Suppressor macrophage treated with lipopolysaccharide for 1 hour (primary cell): ENCODE data around the gene ARFIP1.
"Not testable (repeated sequence)": the region's sequence is repeated elsewhere in the genome, so short reads cannot be mapped to it uniquely, and the experiment has no call there.

Experiments
- DNase-seq, 3 donors: peaks; one replicate each; pipeline ENCODE4 v3.0.0-alpha.2; 2020 to 2022

ARFIP1 gene, protein sequence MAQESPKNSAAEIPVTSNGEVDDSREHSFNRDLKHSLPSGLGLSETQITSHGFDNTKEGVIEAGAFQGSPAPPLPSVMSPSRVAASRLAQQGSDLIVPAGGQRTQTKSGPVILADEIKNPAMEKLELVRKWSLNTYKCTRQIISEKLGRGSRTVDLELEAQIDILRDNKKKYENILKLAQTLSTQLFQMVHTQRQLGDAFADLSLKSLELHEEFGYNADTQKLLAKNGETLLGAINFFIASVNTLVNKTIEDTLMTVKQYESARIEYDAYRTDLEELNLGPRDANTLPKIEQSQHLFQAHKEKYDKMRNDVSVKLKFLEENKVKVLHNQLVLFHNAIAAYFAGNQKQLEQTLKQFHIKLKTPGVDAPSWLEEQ

GRCh38 chr4:152779513-152780266 is at the start of gene ARFIP1, which contains the start of gene TIGD4:
TSS of gene ARFIP1 (plus strand) at chr4:152779954. CDS start at chr4:152829634, 49,680 bp downstream.
TSS of gene TIGD4 (minus strand) at chr4:152779730. CDS start at chr4:152771004, 8,726 bp downstream.
- DNase-seq, result peak; percentile 97

DNA sequence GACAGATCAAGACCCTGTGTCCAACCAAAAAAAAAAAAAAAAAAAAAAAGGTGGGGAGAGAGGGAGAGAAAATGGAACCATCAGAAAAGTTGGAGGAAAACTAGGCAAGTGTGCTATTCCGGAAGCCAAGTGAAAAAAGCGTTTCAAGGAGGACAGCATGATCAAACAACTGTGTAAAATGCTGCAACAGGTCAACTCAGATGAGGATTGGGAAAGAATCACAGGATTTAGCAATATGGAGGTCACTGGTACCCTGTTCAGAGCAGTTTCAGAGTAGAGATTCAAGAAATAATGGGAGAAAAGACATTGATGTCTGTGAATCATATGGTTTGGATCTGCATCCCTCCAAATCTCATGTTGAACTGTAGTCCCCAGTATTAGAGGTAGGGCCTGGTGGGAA is 47.8 kb upstream of the ARFIP1 start:
- DNase-seq, result no peak

DNA sequence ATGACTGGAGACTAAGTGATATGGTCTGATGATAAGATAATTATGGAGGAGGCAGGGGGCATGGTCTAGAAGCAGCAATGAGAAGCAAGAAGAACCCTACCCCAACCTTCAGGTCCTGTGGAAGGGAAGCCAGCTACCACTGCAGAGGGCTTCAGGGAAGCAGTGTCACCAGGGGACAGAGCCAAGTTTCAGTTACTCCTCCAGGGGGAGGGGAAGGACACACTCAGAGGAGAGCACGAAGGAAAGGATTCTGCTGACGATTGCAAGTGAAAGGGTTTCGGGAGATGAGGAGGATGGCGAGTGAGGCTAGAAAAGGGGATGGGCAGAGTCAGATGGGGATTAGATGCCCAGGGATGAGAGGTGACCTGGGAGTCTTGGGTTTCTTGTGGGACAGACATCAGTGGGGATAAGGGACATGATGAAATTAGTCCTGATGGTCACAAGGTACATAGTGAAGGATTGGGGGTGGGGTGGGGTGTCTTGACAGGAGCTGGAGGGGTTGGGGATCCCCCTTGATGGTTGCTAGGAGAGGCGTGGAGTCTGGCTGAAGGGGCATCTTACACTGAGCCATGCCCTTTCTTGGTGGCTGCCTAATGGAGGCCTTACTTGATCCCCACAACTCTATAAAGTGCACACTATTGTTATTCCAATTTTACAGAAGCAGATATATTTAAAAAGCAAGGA is 45.6 kb upstream of the ARFIP1 start:
- no peak for DNase-seq

GRCh38 chr4:152734699-152735050 is 45.1 kb upstream of the ARFIP1 start:
- DNase-seq, result no peak

DNA sequence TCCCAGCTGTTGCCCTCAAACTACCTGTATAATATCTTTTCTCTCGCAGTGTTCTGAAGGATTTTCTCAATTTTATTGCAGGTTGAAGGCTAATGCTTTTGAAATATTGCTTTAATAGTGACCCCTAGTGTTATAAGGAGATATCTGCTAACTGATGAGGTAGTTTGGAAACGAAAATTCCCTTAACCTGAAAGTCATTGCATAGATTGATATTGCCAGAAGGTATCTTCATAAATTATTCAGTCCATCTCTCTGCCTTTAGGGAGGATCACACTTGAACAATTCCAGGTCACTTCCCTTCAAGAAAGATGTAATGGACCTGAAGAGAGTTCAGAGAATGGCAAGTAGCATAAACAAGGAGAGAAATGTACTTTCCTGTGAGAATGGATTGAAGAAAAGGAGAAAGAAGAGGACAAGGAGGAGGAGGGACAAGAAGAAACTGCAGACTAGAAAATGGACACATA is 44.3 kb upstream of the ARFIP1 start:
- DNase-seq, result peak; percentile 12 to 67 (median 61)

GRCh38 chr4:152735906-152736305 is 43.8 kb upstream of the ARFIP1 start:
- DNase-seq, result no peak

- peak in 1 of 3 donors; percentile 28 for DNase-seq
These were observed 40.9 kb upstream of the ARFIP1 start for GRCh38 chr4:152738827-152739226.

DNA sequence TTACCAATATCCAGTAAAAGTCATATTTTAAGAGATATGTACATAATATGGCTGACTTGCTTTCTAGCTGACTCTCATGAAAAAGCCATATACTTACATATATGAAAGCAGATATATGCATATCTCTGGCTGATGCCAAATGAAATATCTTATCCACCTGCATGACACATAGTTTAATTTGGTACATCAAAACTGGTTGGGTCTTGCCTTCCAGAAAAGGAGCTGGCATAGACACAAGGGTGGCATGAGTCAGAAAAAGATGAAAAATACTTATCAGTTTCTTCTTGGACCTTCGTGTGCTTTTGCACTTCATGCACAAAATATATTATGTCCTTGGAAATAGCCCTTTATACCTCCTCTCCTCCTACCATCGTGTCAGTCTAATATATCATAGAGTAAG is 32.3 kb upstream of the ARFIP1 start:
- DNase-seq, result no peak

DNA sequence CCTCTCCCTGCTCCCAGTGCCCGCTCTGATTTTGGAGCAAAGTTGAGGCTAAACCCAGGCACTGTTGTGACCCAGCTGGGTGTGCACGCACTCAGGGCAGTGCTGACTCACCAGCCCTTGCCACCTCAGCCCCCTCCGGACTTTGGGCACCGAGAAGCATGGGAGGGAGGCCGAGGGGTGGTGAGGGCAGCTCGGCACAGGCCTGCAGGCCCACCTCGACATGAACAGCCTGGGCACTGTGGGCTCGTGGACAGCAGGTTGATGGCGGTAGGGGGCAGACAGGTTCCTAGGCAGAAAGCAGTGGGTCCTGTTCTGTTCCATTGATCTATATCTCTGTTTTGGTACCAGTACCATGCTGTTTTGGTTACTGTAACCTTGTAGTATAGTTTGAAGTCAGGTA is 31.1 kb upstream of the ARFIP1 start:
- DNase-seq, result no peak

DNA sequence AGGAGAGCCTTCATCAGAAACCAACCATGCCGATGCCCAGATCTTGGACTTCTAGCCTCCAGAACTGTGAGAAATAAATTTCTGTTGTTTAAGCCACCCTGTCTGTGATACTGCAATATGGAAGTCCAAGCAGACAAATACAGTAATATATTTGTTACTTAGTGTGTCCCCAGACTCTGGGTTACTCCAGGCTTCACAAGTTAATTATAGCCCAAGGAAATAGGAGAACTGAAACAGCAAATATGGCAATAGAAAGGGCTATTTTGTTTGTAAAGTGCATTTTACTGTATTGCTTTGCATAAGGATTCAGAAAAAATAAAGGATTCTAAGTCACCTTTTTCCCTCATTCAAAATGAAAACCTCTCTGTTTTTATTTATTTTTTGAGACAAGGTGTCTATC is 16.0 kb upstream of the ARFIP1 start:
- no peak for DNase-seq

- not testable (repeated sequence) for DNase-seq
These were observed 14.6 kb upstream of the ARFIP1 start for GRCh38 chr4:152765069-152765737.

DNA sequence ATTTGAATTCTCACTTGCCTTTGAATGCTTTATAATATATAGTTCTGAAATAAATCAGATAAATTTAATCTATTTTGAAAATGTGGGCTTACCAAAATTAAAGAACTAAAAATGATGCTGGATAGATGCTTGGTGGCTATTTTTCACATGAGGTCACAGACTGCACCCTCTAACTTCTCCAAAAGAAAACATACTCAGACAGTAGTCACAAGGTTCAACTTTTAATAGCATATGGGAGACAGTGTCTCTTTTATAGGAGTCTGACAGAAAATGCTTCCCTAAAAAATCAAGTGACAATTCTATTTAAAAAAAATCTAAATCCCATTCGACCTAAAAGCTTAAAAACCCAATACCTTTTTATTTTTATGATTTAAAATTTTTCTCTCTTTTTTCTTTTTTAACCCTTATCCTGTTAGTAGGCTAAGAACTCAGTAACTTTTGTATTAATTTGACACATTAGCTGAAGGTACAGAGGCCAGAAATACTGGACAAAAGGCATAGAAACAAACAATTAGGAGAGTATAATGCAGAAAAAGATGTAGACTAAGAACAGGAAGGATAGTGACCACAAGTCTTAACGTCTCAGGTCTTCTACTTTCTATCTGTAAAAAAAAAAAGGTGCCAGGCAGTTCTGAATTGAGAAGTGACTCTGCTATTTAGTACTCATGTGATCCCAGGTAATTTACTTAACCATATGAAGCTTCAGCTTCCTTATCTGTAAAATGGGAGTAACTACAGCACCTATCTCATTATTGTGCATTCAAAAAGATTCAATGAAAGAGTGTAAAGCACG is 7.8 kb upstream of the ARFIP1 start:
- peak; percentile 30 to 56 (median 54) for DNase-seq

- no peak for DNase-seq
These were observed 6.4 kb upstream of the ARFIP1 start for GRCh38 chr4:152773339-152773738.

DNA sequence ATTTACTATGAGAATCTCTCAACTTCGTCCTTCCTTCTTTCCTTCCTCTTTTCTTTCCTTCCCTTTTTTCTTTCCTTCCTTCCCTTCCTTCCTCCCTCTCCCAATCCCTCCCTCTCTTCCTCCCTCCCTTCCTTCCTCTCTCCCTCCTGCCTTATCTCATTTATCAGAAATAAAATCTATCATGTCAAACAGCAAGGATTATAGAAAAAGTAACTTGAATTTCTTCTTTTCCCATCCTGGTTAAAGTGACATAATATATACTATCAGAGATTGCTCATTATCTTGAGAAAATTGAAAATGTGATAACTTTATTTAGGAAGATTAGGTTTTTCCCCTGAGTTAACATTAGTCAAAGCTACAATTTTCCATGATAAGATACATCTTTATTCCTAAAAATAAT is 5.8 kb upstream of the ARFIP1 start:
- DNase-seq, result no peak

DNA sequence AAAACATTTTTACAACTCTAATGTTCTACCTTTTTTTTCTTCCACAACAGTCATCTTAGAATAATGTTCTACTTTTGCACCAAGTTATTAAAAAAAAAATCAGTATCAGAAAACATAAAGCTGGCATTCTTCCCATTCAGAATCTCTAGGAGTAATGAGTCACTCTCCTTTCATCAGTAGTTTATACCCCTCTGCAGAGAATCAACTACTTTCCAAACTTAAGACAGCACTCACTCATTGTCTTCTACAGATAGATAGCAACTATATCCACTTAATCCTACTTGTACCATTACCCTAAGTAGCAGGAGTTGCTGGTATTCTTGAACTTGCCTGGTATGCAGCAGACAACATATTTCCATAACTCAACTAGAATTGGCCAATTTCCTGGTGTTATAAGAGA is 3.4 kb upstream of the ARFIP1 start:
- no peak for DNase-seq

GRCh38 chr4:152777488-152777887 is 2.3 kb upstream of the ARFIP1 start:
- no peak for DNase-seq

- peak in 1 of 3 donors; percentile 13 for DNase-seq
These were observed 870 bp upstream of the ARFIP1 start for GRCh38 chr4:152778656-152779512.

DNA sequence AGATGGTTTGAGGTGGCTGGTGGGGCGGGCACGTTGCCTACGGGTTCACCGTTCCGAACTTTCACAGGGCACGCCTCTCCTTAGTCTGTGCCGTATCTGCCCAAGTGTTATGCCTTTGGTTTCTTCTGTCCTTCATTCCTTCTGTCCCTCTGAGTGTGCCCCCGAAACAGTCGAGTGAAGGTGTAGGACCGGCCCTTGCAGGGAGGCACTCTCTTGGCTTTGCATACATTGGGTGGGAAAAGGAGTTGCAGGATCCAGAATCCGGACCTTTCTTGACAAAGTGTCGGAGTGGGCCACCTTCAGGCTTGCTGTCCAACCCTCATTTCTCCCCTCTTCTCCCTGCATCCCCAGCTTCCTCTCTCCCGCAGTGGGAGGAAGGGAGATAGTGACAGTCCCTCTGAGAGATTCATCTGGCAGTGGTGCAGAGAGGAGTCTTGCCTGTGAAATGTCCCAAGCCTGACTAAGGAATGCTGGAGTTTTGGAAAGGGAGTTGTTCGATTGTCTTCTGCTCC is 569 bp downstream of the ARFIP1 start:
- DNase-seq, result peak in 2 of 3 donors; percentile 28 to 43

- no peak for DNase-seq
These were observed 5.0 kb downstream of the ARFIP1 start for GRCh38 chr4:152784490-152785350.
